Ectodermal cell (in vitro differentiated cells): ENCODE measurements around the gene NGLY1.

Experiments
- H3K27ac ChIP-seq: 2 replicates; pipeline ENCODE4 v1.7.0; 2013; ENCODE audit warnings: mild to moderate bottlenecking, low read depth, low read length; ENCODE audit not compliant: insufficient read depth, poor library complexity, severe bottlenecking
- H3K27me3 ChIP-seq: 2 replicates; pipeline ENCODE4 v1.7.0; 2013; ENCODE audit warnings: mild to moderate bottlenecking, low read length; ENCODE audit not compliant: insufficient read depth, control insufficient read depth, poor library complexity, severe bottlenecking
- H3K36me3 ChIP-seq: one replicate; pipeline ENCODE4 v1.7.0; 2013; ENCODE audit warnings: low read length; ENCODE audit not compliant: control insufficient read depth, insufficient read depth
- H3K4me1 ChIP-seq: one replicate; pipeline ENCODE4 v1.7.0; 2013; ENCODE audit warnings: low read length; ENCODE audit not compliant: control insufficient read depth, insufficient read depth
- H3K4me3 ChIP-seq: 2 replicates; pipeline ENCODE4 v1.7.0; 2013; ENCODE audit warnings: low read depth, low read length, control low read depth; ENCODE audit not compliant: insufficient read depth
- H3K9me3 ChIP-seq: 2 replicates; pipeline ENCODE4 v1.7.0; 2013; ENCODE audit warnings: mild to moderate bottlenecking, low read length, moderate library complexity; ENCODE audit not compliant: control insufficient read depth
- WGBS, 2 experiments: methylation state at CpG; one replicate each; pipeline ENCODE4 v1.1.7; 2013; ENCODE audit warnings: missing lambda C conversion rate in 2 of 2; 5-methylcytosine and 5-hydroxymethylcytosine counted together

Gene NGLY1

GRCh38 chr3:25713341-25713985, 69.8 kb downstream of the NGLY1 start:
- Histone ChIP-seq H3K27ac (no peak overlapping the region), H3K27me3 (no peaks in the 10 kb centered on the region), H3K4me3 (no peak overlapping the region), H3K4me1 (no peaks in the 10 kb centered on the region), H3K36me3 (no peaks in the 10 kb centered on the region), H3K9me3 (no peaks in the 10 kb centered on the region)
- WGBS, 2 experiments = 92 to 95% methylated on average over 10 to 11 of the region's 11 CpGs

- H3K27ac ChIP-seq = no peak overlapping the region
- no peaks in the 10 kb centered on the region for H3K36me3 ChIP-seq
- WGBS, 2 experiments = 100% methylated on average over 1 of the region's 2 CpGs; no CpG with 5 or more reads in 1 of the 2 experiments
- H3K4me1 ChIP-seq = no peaks in the 10 kb centered on the region
- H3K9me3 ChIP-seq = no peaks in the 10 kb centered on the region
- H3K27me3 ChIP-seq = no peaks in the 10 kb centered on the region
- no peak overlapping the region for H3K4me3 ChIP-seq
Observed at GRCh38 chr3:25711090-25711489, 72.2 kb downstream of the NGLY1 start.

GRCh38 chr3:25708036-25708435, 75.2 kb downstream of the NGLY1 start:
- H3K27ac ChIP-seq = no peak overlapping the region
- no peaks in the 10 kb centered on the region for H3K9me3 ChIP-seq
- whole genome bisulfite sequencing, 2 experiments = 71 to 89% methylated on average over 3 of the region's 3 CpGs
- H3K36me3 ChIP-seq = no peaks in the 10 kb centered on the region
- H3K4me3 ChIP-seq = no peak overlapping the region
- H3K27me3 ChIP-seq = no peaks in the 10 kb centered on the region
- no peaks in the 10 kb centered on the region for H3K4me1 ChIP-seq

DNA sequence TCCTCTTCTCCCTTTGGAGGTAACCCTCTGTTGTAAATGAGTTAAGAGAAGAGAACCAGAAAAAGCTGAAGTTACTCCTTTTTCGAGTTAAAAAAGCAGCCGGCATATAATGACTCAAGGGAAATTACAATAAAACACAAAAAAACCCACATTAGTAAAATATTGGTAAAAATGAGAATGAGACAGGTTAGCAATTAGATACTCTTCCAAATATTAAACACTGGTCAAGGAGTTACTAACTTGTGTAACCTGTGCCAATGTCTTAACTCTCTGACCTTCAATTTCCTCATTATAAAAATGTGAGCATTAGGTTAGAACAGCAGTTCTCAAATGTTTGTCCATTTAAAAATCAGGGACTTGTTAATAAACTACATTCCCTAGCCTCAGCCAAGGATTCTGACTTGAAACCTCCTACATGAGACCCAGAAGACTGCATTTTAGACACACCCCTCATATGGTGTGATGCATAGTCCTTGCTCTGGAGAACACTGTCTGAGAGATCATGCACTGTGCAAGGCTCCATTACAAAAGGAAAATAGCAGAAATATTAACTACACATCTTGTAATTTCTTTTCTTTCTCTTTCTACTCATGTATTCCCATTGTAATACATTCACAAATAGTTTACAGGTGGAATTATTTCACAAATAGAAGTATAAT, 75.8 kb downstream of the NGLY1 start:
- H3K4me3 ChIP-seq = no peak overlapping the region
- no peaks in the 10 kb centered on the region for H3K27me3 ChIP-seq
- H3K4me1 ChIP-seq = no peaks in the 10 kb centered on the region
- H3K36me3 ChIP-seq = no peaks in the 10 kb centered on the region
- H3K9me3 ChIP-seq = no peaks in the 10 kb centered on the region
- H3K27ac ChIP-seq = no peak overlapping the region
- WGBS, 2 experiments = no CpG with 5 or more reads among the region's 2 CpGs

DNA sequence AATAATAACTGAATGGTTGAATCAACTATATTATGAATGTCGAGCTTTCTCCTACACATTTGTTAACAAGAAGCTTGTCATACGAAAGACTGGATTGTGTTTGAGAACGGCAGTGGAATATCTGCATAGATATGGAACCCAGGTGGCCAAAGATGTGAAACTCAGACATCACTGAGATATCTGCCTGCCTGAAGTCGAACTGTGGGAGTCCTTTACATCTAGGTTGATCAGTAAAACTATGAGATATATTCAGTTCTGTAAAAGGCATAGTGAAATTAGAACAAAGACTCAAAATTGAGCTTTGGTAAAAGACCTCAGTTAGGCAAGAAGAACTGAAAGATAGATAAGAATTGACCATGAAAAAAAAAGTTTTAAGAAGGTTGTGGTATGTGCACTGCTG, 77.0 kb downstream of the NGLY1 start:
- no peaks in the 10 kb centered on the region for H3K9me3 ChIP-seq
- WGBS, 2 experiments = 88 to 93% methylated on average over 4 of the region's 4 CpGs

DNA sequence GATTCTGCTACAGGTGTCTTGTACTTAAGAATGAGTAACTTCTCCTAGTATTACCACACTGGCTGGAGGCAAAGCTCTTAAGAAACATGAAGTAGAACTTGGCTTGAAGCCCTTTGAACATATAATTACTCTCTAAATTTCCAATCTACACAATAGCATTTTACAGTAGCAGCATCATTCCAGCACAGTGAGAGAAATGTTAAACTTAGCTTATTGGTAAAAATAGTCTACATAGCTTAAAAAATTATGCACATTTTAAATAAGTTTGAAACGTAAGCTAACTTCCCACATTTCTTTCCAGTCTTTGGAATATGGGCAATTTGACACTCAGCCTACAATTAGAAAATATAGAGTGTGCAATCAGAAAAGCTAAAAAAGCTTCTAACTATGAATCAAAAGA, 85.7 kb downstream of the NGLY1 start:
- Histone ChIP-seq H3K4me3 (no peak overlapping the region), H3K27me3 (no peaks in the 10 kb centered on the region), H3K36me3 (no peaks in the 10 kb centered on the region), H3K9me3 (no peaks in the 10 kb centered on the region), H3K27ac (no peak overlapping the region), H3K4me1 (no peaks in the 10 kb centered on the region)
- WGBS, 2 experiments = 90% methylated on average over 1 of the region's 1 CpG; no CpG with 5 or more reads in 1 of the 2 experiments

More for the DNA sequence above, 77.0 kb downstream of the NGLY1 start:
- H3K4me1 ChIP-seq = no peaks in the 10 kb centered on the region
- no peaks in the 10 kb centered on the region for H3K36me3 ChIP-seq
- no peak overlapping the region for H3K4me3 ChIP-seq
- H3K27me3 ChIP-seq = no peaks in the 10 kb centered on the region
- no peak overlapping the region for H3K27ac ChIP-seq

- H3K4me3 ChIP-seq = no peak overlapping the region
- H3K9me3 ChIP-seq = no peaks in the 10 kb centered on the region
- H3K27ac ChIP-seq = no peak overlapping the region
- H3K27me3 ChIP-seq = no peaks in the 10 kb centered on the region
- no peaks in the 10 kb centered on the region for H3K4me1 ChIP-seq
- 81 to 95% methylated on average over 4 of the region's 4 CpGs for WGBS, 2 experiments
- H3K36me3 ChIP-seq = no peaks in the 10 kb centered on the region
Observed at GRCh38 chr3:25695731-25696420, 87.4 kb downstream of the NGLY1 start.

DNA sequence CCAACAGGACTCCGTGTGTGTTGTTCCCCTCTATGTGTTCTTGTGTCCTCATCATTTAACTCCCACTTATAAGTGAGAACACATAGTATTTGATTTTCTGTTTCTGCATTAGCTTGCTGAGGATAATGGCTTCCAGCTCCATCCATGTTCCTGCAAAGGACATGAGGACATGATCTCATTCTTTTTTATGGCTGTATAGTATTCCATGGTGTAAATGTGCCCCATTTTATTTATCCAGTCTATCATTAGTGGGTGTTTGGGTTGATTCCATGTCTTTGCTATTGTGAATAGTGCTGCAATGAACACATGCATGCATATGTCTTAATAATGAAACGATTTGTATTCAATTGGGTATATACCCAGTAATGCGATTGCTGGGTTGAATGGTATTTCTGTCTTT, 90.0 kb downstream of the NGLY1 start:
- no peaks in the 10 kb centered on the region for H3K4me1 ChIP-seq
- H3K36me3 ChIP-seq = no peaks in the 10 kb centered on the region
- H3K9me3 ChIP-seq = no peaks in the 10 kb centered on the region
- H3K27me3 ChIP-seq = no peaks in the 10 kb centered on the region
- whole genome bisulfite sequencing, 2 experiments = 63 to 67% methylated on average over 3 of the region's 3 CpGs
- H3K4me3 ChIP-seq = no peak overlapping the region
- no peak overlapping the region for H3K27ac ChIP-seq

DNA sequence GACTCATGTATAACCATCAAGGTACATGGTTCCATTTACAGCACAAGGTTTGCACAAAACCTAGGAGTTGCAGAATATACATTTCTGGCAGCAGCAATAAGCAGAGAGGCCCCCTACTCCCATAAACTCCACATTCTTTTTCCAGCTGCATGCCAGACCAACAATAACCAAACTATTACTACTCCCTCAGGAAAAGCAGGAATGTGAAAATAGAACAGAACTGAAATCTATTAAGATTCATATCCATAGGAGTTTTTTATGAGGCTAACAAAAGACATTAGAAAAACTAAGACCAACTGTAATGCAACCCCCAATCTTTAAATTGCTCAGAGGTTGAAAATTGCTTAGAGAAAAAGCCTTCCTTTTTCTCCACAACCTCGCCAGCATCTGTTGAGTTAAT, 90.9 kb downstream of the NGLY1 start:
- H3K4me1 ChIP-seq = no peaks in the 10 kb centered on the region
- no peak overlapping the region for H3K4me3 ChIP-seq
- WGBS, 2 experiments = 88% methylated on average over 1 of the region's 1 CpG; no CpG with 5 or more reads in 1 of the 2 experiments
- H3K27ac ChIP-seq = no peak overlapping the region
- H3K36me3 ChIP-seq = no peaks in the 10 kb centered on the region
- H3K9me3 ChIP-seq = no peaks in the 10 kb centered on the region
- H3K27me3 ChIP-seq = no peaks in the 10 kb centered on the region

GRCh38 chr3:25690768-25691533, 92.3 kb downstream of the NGLY1 start:
- WGBS, 2 experiments = 93 to 96% methylated on average over 2 of the region's 2 CpGs
- Histone ChIP-seq H3K4me3 (no peak overlapping the region), H3K27ac (no peak overlapping the region), H3K27me3 (no peaks in the 10 kb centered on the region), H3K4me1 (no peaks in the 10 kb centered on the region), H3K9me3 (no peaks in the 10 kb centered on the region), H3K36me3 (no peaks in the 10 kb centered on the region)
